Coronary artery (tissue), 2 donors: Measurements from ENCODE around the gene ISG20L2.

Experiments
- DNase-seq: peaks from one replicate; pipeline ENCODE4 v3.0.0-alpha.2; 2017; ENCODE audit warnings: low spot score
- H3K27ac ChIP-seq, 2 donors: fragments of 200-600 bp; sonication (generic); one replicate each; pipeline ENCODE4 v1.5.1; 2016 to 2019
- H3K4me3 ChIP-seq: fragments of 200-600 bp; sonication (generic); 2 replicates; pipeline ENCODE4 v1.5.1; 2016; ENCODE audit warnings: mild to moderate bottlenecking, moderate library complexity
- CTCF ChIP-seq: fragments of 200-600 bp; sonication (generic); IDR thresholded peaks from one replicate; pipeline ENCODE4 v1.5.1; 2019; ENCODE audit warnings: antibody characterized with exemption

ISG20L2 gene

GRCh38 chr1:156725683-156726280 lies 2.8 kb downstream of the ISG20L2 start:
- Histone ChIP-seq H3K4me3 (peak overlapping the region; percentile 98), H3K27ac (no peak overlapping the region)
- peak; percentile 88 for DNase-seq
- peak; percentile 93 for TF ChIP-seq CTCF

- no peak overlapping the region for H3K27ac ChIP-seq
- H3K4me3 ChIP-seq = no peak overlapping the region
- no peak for DNase-seq
- TF ChIP-seq CTCF = no peak
These were observed 7.0 kb downstream of the ISG20L2 start for GRCh38 chr1:156721535-156721934.

- no peak for DNase-seq
- Histone ChIP-seq H3K27ac (no peak overlapping the region), H3K4me3 (no peak overlapping the region)
- TF ChIP-seq CTCF = no peak
These were observed 7.4 kb downstream of the ISG20L2 start for GRCh38 chr1:156721131-156721530.

GRCh38 chr1:156717351-156717750 lies 11.2 kb downstream of the ISG20L2 start:
- Histone ChIP-seq H3K27ac (no peak overlapping the region), H3K4me3 (no peak overlapping the region)
- no peak for TF ChIP-seq CTCF
- DNase-seq = no peak

- H3K27ac ChIP-seq = no peak overlapping the region
- no peak for DNase-seq
- TF ChIP-seq CTCF = no peak
- no peak overlapping the region for H3K4me3 ChIP-seq
These were observed 13.7 kb downstream of the ISG20L2 start for GRCh38 chr1:156714830-156715229.

- H3K27ac ChIP-seq = no peak overlapping the region
- no peak overlapping the region for H3K4me3 ChIP-seq
- no peak for TF ChIP-seq CTCF
- DNase-seq = no peak
These were observed 15.9 kb downstream of the ISG20L2 start for GRCh38 chr1:156712626-156713025.

GRCh38 chr1:156711011-156711817 lies 17.4 kb downstream of the ISG20L2 start:
- H3K4me3 ChIP-seq = no peak overlapping the region
- DNase-seq = no peak
- TF ChIP-seq CTCF = no peak
- no peak overlapping the region for H3K27ac ChIP-seq
